GM19043 (cell line): Measurements from ENCODE around the gene OLFM1.
"Not testable (repeated sequence)": the region's sequence is repeated elsewhere in the genome, so short reads cannot be mapped to it uniquely, and the experiment has no call there.

Source experiments
- ATAC-seq: cut with Tn5 transposase; IDR thresholded peaks from one replicate; pipeline ENCODE4 v1.9.1; 2021; ENCODE audit warnings: low read depth; ENCODE audit not compliant: unreplicated experiment

Gene OLFM1

GRCh38 chr9:135056541-135056940 lies 30.9 kb upstream of the OLFM1 start:
- no peak for ATAC-seq

- ATAC-seq, result no peak
These were observed 26.9 kb upstream of the OLFM1 start for GRCh38 chr9:135060461-135061116.

GRCh38 chr9:135061441-135061840 lies 26.0 kb upstream of the OLFM1 start:
- ATAC-seq, result no peak

GRCh38 chr9:135062254-135062653 lies 25.2 kb upstream of the OLFM1 start:
- no peak for ATAC-seq

- ATAC-seq, result not testable (repeated sequence)
These were observed 24.0 kb upstream of the OLFM1 start for GRCh38 chr9:135063466-135063865.

- not testable (repeated sequence) for ATAC-seq
These were observed 23.6 kb upstream of the OLFM1 start for GRCh38 chr9:135063888-135064287.

GRCh38 chr9:135065151-135065550 lies 22.3 kb upstream of the OLFM1 start:
- ATAC-seq, result no peak

- no peak for ATAC-seq
These were observed 21.7 kb upstream of the OLFM1 start for GRCh38 chr9:135065804-135066203.

- no peak for ATAC-seq
These were observed 21.2 kb upstream of the OLFM1 start for GRCh38 chr9:135066291-135066690.

- no peak for ATAC-seq
These were observed 20.3 kb upstream of the OLFM1 start for GRCh38 chr9:135067096-135067710.

GRCh38 chr9:135068776-135069415 lies 18.6 kb upstream of the OLFM1 start:
- no peak for ATAC-seq

- ATAC-seq, result no peak
These were observed 17.8 kb upstream of the OLFM1 start for GRCh38 chr9:135069558-135070197.

- ATAC-seq, result no peak
These were observed 17.1 kb upstream of the OLFM1 start for GRCh38 chr9:135070198-135070951.

GRCh38 chr9:135070964-135071735 lies 16.3 kb upstream of the OLFM1 start:
- ATAC-seq, result no peak

- ATAC-seq, result no peak
These were observed 14.3 kb upstream of the OLFM1 start for GRCh38 chr9:135073081-135073740.

GRCh38 chr9:135073741-135074305 lies 13.6 kb upstream of the OLFM1 start:
- no peak for ATAC-seq

- no peak for ATAC-seq
These were observed 12.9 kb upstream of the OLFM1 start for GRCh38 chr9:135074354-135075233.
